ENCODE data around the gene C5AR2. TPM values are rescaled to one million over a fixed set of nuclear protein-coding genes. Genes with fewer than 3 reads are reported as not detected.
"Not testable (repeated sequence)": the region's sequence is repeated elsewhere in the genome, so short reads cannot be mapped to it uniquely, and the experiment has no call there.

The C5AR2 gene
- total RNA-seq, 1 experiment from 2014 or later, result not detected

GRCh38 chr19:47384533-47384932, 52.6 kb downstream of the C5AR2 start:
- DNase-seq (ENCODE audit: low read depth), result not testable (repeated sequence)

GRCh38 chr19:47386582-47386981, 54.6 kb downstream of the C5AR2 start:
- not testable (repeated sequence) for DNase-seq (ENCODE audit: low read depth)

GRCh38 chr19:47387623-47388022, 55.6 kb downstream of the C5AR2 start:
- not testable (repeated sequence) for DNase-seq (ENCODE audit: low read depth)

- not testable (repeated sequence) for DNase-seq (ENCODE audit: low read depth)
These were observed 56.7 kb downstream of the C5AR2 start for GRCh38 chr19:47388721-47389120.

GRCh38 chr19:47389150-47389556, 57.2 kb downstream of the C5AR2 start:
- no peak for DNase-seq (ENCODE audit: low read depth)

GRCh38 chr19:47390533-47391488, 58.8 kb downstream of the C5AR2 start:
- no peak for DNase-seq (ENCODE audit: low read depth)

- peak; percentile 54 for DNase-seq (ENCODE audit: low read depth)
These were observed 59.7 kb downstream of the C5AR2 start for GRCh38 chr19:47391510-47392223.

Other genes starting within 250 kb of the C5AR2 start
- 14.9 and 17.3 TPM in 2 replicates for gene ZC3H4, start 218.4 kb upstream of the C5AR2 start, total RNA-seq (2014; rRNA removed)
- 228 and 269 TPM in 2 replicates for gene SAE1, start 201.3 kb upstream of the C5AR2 start, total RNA-seq (2014; rRNA removed)
- 3.3 and 6.8 TPM in 2 replicates for gene BBC3, start 101.0 kb upstream of the C5AR2 start, total RNA-seq (2014; rRNA removed)
- gene CCDC9, start 75.7 kb upstream of the C5AR2 start, total RNA-seq (2014; rRNA removed), result 4.9 and 16.2 TPM in 2 replicates
- 0.51 and 0.80 TPM in 2 replicates for gene INAFM1, start 57.3 kb upstream of the C5AR2 start, total RNA-seq (2014; rRNA removed)
- gene C5AR1, start 22.3 kb upstream of the C5AR2 start, total RNA-seq (2014; rRNA removed), result not detected in 2 replicates
- gene DHX34, start 17.1 kb downstream of the C5AR2 start, total RNA-seq (2014; rRNA removed), result 15.7 and 19.4 TPM in 2 replicates
- 6.7 and 7.4 TPM in 2 replicates for gene MEIS3, start 87.4 kb downstream of the C5AR2 start, total RNA-seq (2014; rRNA removed)
- gene SLC8A2, start 139.7 kb downstream of the C5AR2 start, total RNA-seq (2014; rRNA removed), result 0.06 TPM in 1 of 2 replicates, not detected in the other
- 8.4 and 8.5 TPM in 2 replicates for gene KPTN, start 152.0 kb downstream of the C5AR2 start, total RNA-seq (2014; rRNA removed)
- gene NAPA, start 182.9 kb downstream of the C5AR2 start, total RNA-seq (2014; rRNA removed), result 153 and 242 TPM in 2 replicates
- not detected in 2 replicates for gene ZNF541, start 241.0 kb downstream of the C5AR2 start, total RNA-seq (2014; rRNA removed)